GM23248 (cell line): ENCODE results near the gene TRPM3.

ENCODE experiments used
- EZH2 ChIP-seq: fragments of 200-600 bp; sonication (generic); IDR thresholded peaks from 2 replicates; pipeline ENCODE4 v1.6.1; 2018; ENCODE audit warnings: antibody characterized with exemption, mild to moderate bottlenecking; ENCODE audit not compliant: insufficient read depth, poor library complexity, severe bottlenecking
- EZH2phosphoT487 ChIP-seq: fragments of 200-600 bp; sonication (generic); IDR thresholded peaks from 2 replicates; pipeline ENCODE4 v1.6.1; 2018; ENCODE audit warnings: antibody characterized with exemption, moderate library complexity, mild to moderate bottlenecking, low read depth; ENCODE audit not compliant: insufficient read depth

DNA sequence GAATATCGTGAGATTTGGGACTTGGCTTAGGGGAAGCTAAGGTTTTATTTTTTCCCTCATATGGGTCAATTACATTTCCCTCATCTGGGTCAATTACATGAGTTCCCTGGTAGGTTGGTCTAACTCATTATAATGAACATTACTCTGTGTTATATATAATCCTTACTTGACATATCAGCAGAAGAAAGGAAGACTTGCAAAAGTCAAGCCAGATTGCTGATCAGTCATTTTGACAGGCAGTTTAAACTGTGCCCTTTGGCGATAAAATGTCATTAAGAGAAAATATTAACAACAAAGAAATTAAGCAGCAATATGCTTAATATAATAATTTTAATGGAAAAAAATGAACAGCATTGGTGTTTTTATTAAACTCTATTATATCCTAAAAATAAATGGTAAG, 23.1 kb upstream of the TRPM3 start:
- TF ChIP-seq EZH2 (no peak), EZH2phosphoT487 (no peak)
